WTC11 (cell line): Measurements from ENCODE around the gene GRM1. TPM values are rescaled to one million over a fixed set of nuclear protein-coding genes. Genes with fewer than 3 reads are reported as not detected.

Experiments
- ATAC-seq: fragments of 200-7000 bp; cut with Tn5 transposase; 2 replicates; pipeline ENCODE4 v1.10.0; 2021; ENCODE audit warnings: mild to moderate bottlenecking, moderate library complexity
- CTCF ChIA-PET: fragments of 300-600 bp; sonication (Branson Sonifier 250); formaldehyde crosslinking; loops from one replicate; lab custom pipeline; 2021; ENCODE audit warnings: antibody characterized with exemption; lab: Charles Lee
- POLR2A ChIA-PET: fragments of 350-600 bp; sonication (Branson Sonifier 250); formaldehyde crosslinking; loops from one replicate; lab custom pipeline; 2021; ENCODE audit warnings: antibody characterized with exemption; lab: Charles Lee
- DNase-seq: peaks from one replicate; pipeline ENCODE4 v3.0.0; 2021; ENCODE audit warnings: low spot score
- H3K27ac Mint-ChIP-seq: 2 replicates; pipeline ENCODE4 v1.8.0; 2021; ENCODE audit warnings: mixed read lengths
- H3K27me3 Mint-ChIP-seq: 2 replicates; pipeline ENCODE4 v1.8.0; 2021; ENCODE audit warnings: low read depth, mild to moderate bottlenecking, moderate library complexity, mixed read lengths
- H3K36me3 Mint-ChIP-seq: 2 replicates; pipeline ENCODE4 v1.8.0; 2021; ENCODE audit warnings: mixed read lengths
- H3K4me1 Mint-ChIP-seq: 2 replicates; pipeline ENCODE4 v1.8.0; 2022; ENCODE audit warnings: mixed read lengths
- H3K4me3 Mint-ChIP-seq: 2 replicates; pipeline ENCODE4 v1.8.0; 2021; ENCODE audit warnings: mild to moderate bottlenecking, moderate library complexity, mixed read lengths
- H3K9me3 Mint-ChIP-seq: 2 replicates; pipeline ENCODE4 v1.8.0; 2021; ENCODE audit warnings: mixed read lengths
- ATF1 ChIP-seq: sonication (generic); formaldehyde crosslinking; IDR thresholded peaks from 2 replicates; pipeline ENCODE4 v1.8.1; 2023; ENCODE audit warnings: mild to moderate bottlenecking, moderate library complexity, missing genetic modification reagents
- ELF4 ChIP-seq: sonication (generic); formaldehyde crosslinking; IDR thresholded peaks from 2 replicates; pipeline ENCODE4 v1.8.1; 2022; ENCODE audit warnings: low read depth, mild to moderate bottlenecking, moderate library complexity, missing genetic modification reagents
- EMX1 ChIP-seq: fragments of 250-450 bp; sonication (Bioruptor Pico); IDR thresholded peaks from 2 replicates; pipeline ENCODE4 v1.8.0; 2021; ENCODE audit warnings: mild to moderate bottlenecking
- ETV6 ChIP-seq: sonication (generic); formaldehyde crosslinking; IDR thresholded peaks from 2 replicates; pipeline ENCODE4 v1.8.1; 2022; ENCODE audit warnings: mild to moderate bottlenecking, missing genetic modification reagents
- GABPB1 ChIP-seq: sonication (generic); formaldehyde crosslinking; IDR thresholded peaks from 2 replicates; pipeline ENCODE4 v1.8.1; 2023; ENCODE audit warnings: mild to moderate bottlenecking, missing genetic modification reagents
- IRF2 ChIP-seq: sonication (generic); formaldehyde crosslinking; IDR thresholded peaks from 2 replicates; pipeline ENCODE4 v1.8.0; 2022; ENCODE audit warnings: low read depth, missing genetic modification reagents, borderline replicate concordance
- JAZF1 ChIP-seq: fragments of 250-450 bp; sonication (Bioruptor Pico); IDR thresholded peaks from 2 replicates; pipeline ENCODE4 v1.9.0; 2021; ENCODE audit warnings: moderate library complexity, mild to moderate bottlenecking, inconsistent platforms
- JUN ChIP-seq: sonication (generic); formaldehyde crosslinking; IDR thresholded peaks from 2 replicates; pipeline ENCODE4 v1.8.0; 2023; ENCODE audit warnings: mild to moderate bottlenecking, missing genetic modification reagents
- KAT7 ChIP-seq: sonication (generic); formaldehyde crosslinking; IDR thresholded peaks from 2 replicates; pipeline ENCODE4 v1.8.1; 2023; ENCODE audit warnings: missing genetic modification reagents, mild to moderate bottlenecking, borderline replicate concordance
- SOX15 ChIP-seq: fragments of 250-450 bp; sonication (Bioruptor Pico); IDR thresholded peaks from 2 replicates; pipeline ENCODE4 v1.9.0; 2021; ENCODE audit warnings: mild to moderate bottlenecking
- ZBTB21 ChIP-seq: sonication (generic); formaldehyde crosslinking; IDR thresholded peaks from 2 replicates; pipeline ENCODE4 v1.8.1; 2023; ENCODE audit warnings: mild to moderate bottlenecking, missing genetic modification reagents, borderline replicate concordance
- ZNF396 ChIP-seq: fragments of 250-450 bp; sonication (Bioruptor Pico); IDR thresholded peaks from 2 replicates; pipeline ENCODE4 v1.8.0; 2021; ENCODE audit warnings: mild to moderate bottlenecking, moderate library complexity, borderline replicate concordance
- ZNF416 ChIP-seq: fragments of 250-450 bp; sonication (Bioruptor Pico); IDR thresholded peaks from 2 replicates; pipeline ENCODE4 v1.9.0; 2021; ENCODE audit warnings: mild to moderate bottlenecking, inconsistent platforms
- total RNA-seq: library from RNA; stranded (reverse); gene quantifications from 3 replicates; pipeline ENCODE4 v1.2.3, GENCODE V29; 2021
- TF ChIP-seq, protein P1 (sequence below): sonication (generic); formaldehyde crosslinking; IDR thresholded peaks from 2 replicates; pipeline ENCODE4 v1.8.1; 2023; ENCODE audit warnings: mild to moderate bottlenecking, missing genetic modification reagents, moderate library complexity
- TF ChIP-seq, protein P2 (sequence below): fragments of 250-450 bp; sonication (Bioruptor Pico); IDR thresholded peaks from 2 replicates; pipeline ENCODE4 v1.8.0; 2021; ENCODE audit warnings: mild to moderate bottlenecking
- TF ChIP-seq, protein P3 (sequence below): sonication (generic); formaldehyde crosslinking; IDR thresholded peaks from 2 replicates; pipeline ENCODE4 v1.8.1; 2022; ENCODE audit warnings: low read depth, missing genetic modification reagents, borderline replicate concordance
- TF ChIP-seq, protein P4 (sequence below): fragments of 250-450 bp; sonication (Bioruptor Pico); IDR thresholded peaks from 2 replicates; pipeline ENCODE4 v1.9.0; 2021; ENCODE audit warnings: mild to moderate bottlenecking, borderline replicate concordance

Gene GRM1
- total RNA-seq, 1 experiment from 2014 or later: 0.46 TPM

DNA sequence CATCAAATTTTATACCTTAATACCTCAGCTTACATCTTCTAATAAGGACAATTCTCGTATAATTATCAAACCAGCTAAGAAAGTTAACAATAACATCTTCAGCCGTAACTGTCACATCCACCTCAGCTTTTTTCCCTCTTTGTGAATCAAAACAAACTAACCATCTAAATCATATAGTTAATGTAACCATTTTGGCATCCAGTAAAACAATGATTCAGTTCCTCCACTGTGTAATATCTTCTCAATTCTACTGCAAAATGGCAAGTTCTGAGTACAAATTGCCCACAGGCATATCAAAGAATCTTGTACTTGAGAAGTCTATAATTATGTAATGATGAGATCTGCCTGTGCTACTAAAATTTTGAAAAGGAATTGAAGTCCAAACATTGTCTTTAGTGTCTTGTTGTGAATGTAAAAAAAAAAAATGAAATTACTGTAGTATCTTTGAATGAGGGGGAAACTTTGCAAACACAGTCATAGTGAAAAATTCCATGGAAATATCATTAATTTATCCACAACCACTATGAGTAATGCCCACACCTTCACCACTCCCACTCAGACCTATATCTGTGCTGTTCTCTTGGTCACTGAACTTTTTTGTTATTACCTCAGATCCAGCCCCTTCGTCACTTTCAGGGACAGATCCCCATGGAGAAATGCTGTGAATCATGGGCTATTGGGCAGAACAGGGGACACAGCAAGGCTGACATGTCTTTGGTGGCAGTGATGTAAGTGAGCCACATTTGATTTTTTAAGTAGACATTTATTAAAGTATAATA lies 336.1 kb downstream of the GRM1 start (continued):
- TF ChIP-seq SOX15 (no peak), ATF1 (no peak), EMX1 (CRISPR knock-in tag) (no peak), ELF4 (CRISPR knock-in tag) (no peak), KAT7 (no peak), ZNF416 (CRISPR knock-in tag) (no peak), IRF2 (CRISPR knock-in tag) (no peak), ZBTB21 (CRISPR knock-in tag) (no peak)
- TF ChIP-seq, protein P1, sequence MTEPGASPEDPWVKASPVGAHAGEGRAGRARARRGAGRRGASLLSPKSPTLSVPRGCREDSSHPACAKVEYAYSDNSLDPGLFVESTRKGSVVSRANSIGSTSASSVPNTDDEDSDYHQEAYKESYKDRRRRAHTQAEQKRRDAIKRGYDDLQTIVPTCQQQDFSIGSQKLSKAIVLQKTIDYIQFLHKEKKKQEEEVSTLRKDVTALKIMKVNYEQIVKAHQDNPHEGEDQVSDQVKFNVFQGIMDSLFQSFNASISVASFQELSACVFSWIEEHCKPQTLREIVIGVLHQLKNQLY (CRISPR knock-in tag): no peak
- TF ChIP-seq, protein P2, sequence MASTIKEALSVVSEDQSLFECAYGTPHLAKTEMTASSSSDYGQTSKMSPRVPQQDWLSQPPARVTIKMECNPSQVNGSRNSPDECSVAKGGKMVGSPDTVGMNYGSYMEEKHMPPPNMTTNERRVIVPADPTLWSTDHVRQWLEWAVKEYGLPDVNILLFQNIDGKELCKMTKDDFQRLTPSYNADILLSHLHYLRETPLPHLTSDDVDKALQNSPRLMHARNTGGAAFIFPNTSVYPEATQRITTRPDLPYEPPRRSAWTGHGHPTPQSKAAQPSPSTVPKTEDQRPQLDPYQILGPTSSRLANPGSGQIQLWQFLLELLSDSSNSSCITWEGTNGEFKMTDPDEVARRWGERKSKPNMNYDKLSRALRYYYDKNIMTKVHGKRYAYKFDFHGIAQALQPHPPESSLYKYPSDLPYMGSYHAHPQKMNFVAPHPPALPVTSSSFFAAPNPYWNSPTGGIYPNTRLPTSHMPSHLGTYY (CRISPR knock-in tag): no peak

DNA sequence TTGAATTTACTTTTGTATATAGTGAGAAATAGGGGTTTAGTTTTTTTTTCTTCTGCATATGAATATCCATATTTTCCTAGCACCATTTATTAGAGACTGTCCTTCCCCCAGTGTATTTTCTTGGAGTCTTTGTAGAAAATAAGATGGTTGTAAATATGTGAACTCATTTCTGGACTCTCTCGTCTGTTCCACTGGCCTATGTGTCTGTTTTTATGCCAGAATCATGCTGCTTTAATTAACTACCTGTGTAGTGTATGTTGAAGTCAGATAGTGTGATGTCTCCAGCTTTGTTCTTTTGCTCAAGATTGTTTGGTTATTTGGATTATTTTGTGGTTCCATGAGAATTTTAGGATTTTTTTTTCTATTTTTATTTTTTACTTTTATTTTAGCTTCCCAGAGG lies 338.2 kb downstream of the GRM1 start:
- H3K27ac Mint-ChIP-seq: no peak overlapping the region
- H3K36me3 Mint-ChIP-seq: no peaks in the 10 kb centered on the region
- no peak overlapping the region for H3K4me3 Mint-ChIP-seq
- ChIA-PET POLR2A (no interaction called here), CTCF (no interaction called here)
- peaks cover 8% of the 10 kb centered on the region for H3K9me3 Mint-ChIP-seq
- no peak for ATAC-seq
- H3K4me1 Mint-ChIP-seq: no peaks in the 10 kb centered on the region
- peaks cover 2% of the 10 kb centered on the region; the same call in 1 of the 2 replicates for H3K27me3 Mint-ChIP-seq
- TF ChIP-seq ETV6 (CRISPR knock-in tag): no peak
- TF ChIP-seq GABPB1 (CRISPR knock-in tag): no peak
- TF ChIP-seq JUN: no peak
- TF ChIP-seq, protein P3, sequence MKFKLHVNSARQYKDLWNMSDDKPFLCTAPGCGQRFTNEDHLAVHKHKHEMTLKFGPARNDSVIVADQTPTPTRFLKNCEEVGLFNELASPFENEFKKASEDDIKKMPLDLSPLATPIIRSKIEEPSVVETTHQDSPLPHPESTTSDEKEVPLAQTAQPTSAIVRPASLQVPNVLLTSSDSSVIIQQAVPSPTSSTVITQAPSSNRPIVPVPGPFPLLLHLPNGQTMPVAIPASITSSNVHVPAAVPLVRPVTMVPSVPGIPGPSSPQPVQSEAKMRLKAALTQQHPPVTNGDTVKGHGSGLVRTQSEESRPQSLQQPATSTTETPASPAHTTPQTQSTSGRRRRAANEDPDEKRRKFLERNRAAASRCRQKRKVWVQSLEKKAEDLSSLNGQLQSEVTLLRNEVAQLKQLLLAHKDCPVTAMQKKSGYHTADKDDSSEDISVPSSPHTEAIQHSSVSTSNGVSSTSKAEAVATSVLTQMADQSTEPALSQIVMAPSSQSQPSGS (CRISPR knock-in tag): no peak
- TF ChIP-seq JAZF1 (CRISPR knock-in tag): no peak
- DNase-seq: no peak

DNA sequence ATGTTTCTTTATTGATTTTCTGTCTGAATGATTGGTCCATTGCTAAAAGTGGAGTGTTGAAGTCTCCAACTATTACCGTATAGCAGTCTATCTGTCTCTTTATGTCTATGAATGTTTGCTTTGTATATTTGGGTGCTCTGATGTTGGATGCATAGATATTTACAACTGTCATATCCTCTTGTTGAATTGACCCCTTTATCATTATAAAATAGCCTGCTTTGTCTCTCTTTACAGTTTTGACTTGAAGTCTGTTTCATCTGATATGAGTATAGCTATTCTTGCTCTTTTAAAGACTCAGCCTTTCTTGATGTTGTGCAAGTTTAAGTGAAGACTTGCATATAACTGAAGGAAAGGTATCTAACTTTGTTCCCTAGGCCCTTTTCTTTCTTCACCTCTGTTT lies 341.0 kb downstream of the GRM1 start:
- CTCF ChIA-PET: no interaction called here
- H3K4me3 Mint-ChIP-seq: no peak overlapping the region
- POLR2A ChIA-PET: no interaction called here
- H3K27me3 Mint-ChIP-seq: peaks cover 2% of the 10 kb centered on the region; the same call in 1 of the 2 replicates
- TF ChIP-seq, protein P4, sequence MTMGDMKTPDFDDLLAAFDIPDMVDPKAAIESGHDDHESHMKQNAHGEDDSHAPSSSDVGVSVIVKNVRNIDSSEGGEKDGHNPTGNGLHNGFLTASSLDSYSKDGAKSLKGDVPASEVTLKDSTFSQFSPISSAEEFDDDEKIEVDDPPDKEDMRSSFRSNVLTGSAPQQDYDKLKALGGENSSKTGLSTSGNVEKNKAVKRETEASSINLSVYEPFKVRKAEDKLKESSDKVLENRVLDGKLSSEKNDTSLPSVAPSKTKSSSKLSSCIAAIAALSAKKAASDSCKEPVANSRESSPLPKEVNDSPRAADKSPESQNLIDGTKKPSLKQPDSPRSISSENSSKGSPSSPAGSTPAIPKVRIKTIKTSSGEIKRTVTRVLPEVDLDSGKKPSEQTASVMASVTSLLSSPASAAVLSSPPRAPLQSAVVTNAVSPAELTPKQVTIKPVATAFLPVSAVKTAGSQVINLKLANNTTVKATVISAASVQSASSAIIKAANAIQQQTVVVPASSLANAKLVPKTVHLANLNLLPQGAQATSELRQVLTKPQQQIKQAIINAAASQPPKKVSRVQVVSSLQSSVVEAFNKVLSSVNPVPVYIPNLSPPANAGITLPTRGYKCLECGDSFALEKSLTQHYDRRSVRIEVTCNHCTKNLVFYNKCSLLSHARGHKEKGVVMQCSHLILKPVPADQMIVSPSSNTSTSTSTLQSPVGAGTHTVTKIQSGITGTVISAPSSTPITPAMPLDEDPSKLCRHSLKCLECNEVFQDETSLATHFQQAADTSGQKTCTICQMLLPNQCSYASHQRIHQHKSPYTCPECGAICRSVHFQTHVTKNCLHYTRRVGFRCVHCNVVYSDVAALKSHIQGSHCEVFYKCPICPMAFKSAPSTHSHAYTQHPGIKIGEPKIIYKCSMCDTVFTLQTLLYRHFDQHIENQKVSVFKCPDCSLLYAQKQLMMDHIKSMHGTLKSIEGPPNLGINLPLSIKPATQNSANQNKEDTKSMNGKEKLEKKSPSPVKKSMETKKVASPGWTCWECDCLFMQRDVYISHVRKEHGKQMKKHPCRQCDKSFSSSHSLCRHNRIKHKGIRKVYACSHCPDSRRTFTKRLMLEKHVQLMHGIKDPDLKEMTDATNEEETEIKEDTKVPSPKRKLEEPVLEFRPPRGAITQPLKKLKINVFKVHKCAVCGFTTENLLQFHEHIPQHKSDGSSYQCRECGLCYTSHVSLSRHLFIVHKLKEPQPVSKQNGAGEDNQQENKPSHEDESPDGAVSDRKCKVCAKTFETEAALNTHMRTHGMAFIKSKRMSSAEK (CRISPR knock-in tag): no peak
- no peak for TF ChIP-seq ZNF396 (CRISPR knock-in tag)
- H3K27ac Mint-ChIP-seq: no peak overlapping the region
- no peak for DNase-seq
- no peak for ATAC-seq
- no peaks in the 10 kb centered on the region for H3K4me1 Mint-ChIP-seq
- no peaks in the 10 kb centered on the region for H3K36me3 Mint-ChIP-seq
- H3K9me3 Mint-ChIP-seq: peaks cover 11% of the 10 kb centered on the region
